NCI-H748 (cell line): ENCODE measurements around the gene NCOA6.

Source experiments
- DNase-seq: peaks from one replicate; lab custom pipeline; 2025; ENCODE audit not compliant: unreplicated experiment; lab: John Stamatoyannopoulos, UW

Gene NCOA6

GRCh38 chr20:34776177-34776576 lies 49.3 kb downstream of the NCOA6 start:
- DNase-seq, result no peak

- DNase-seq, result no peak
Measured at GRCh38 chr20:34774886-34775285, 50.6 kb downstream of the NCOA6 start.

- DNase-seq, result no peak
Measured at GRCh38 chr20:34774449-34774848, 51.0 kb downstream of the NCOA6 start.

- DNase-seq, result no peak
Measured at GRCh38 chr20:34773726-34774125, 51.7 kb downstream of the NCOA6 start.

- DNase-seq, result no peak
Measured at GRCh38 chr20:34772437-34772836, 53.0 kb downstream of the NCOA6 start.

- DNase-seq, result no peak
Measured at GRCh38 chr20:34771680-34772081, 53.8 kb downstream of the NCOA6 start.

DNA sequence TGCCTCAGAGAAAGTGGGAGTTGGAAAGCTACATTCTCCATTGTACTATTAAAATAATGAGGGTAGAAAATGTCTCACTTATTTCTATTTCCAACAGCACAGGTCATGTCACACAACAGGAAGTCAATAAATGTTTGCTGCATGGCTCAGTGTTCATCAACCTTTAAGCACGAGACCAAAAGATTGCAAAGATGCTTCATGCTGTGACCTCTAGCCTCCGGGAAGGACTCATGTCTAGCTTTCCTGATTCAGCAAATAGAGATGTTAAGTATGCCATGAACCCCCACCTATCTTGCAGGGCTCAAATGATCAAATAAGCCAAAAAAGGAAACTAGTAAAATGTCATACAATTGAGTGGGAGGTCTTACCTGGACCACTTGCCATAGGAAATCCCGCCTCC lies 57.4 kb downstream of the NCOA6 start:
- no peak for DNase-seq

GRCh38 chr20:34762031-34762555 lies 63.4 kb downstream of the NCOA6 start:
- no peak for DNase-seq

- DNase-seq, result no peak
Measured at GRCh38 chr20:34755367-34755766, 70.1 kb downstream of the NCOA6 start.

DNA sequence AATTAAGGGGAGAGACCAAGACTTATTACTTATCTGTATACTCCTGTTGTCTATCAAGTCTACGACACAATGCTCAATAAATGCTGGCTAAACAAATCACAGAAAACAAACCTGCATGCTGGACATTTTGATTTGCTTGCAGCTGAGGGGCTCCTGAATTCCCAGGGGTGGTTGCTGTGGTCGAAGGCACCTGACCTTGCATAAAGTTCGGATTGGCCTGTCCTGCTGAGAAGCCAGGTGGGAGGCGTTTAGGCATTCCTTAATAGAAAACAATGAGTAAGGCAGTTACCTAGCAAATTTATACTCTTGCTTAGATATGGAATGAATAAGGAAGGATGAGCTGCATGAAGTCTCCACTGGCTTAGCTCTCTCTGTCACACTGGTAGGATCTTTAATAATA lies 70.8 kb downstream of the NCOA6 start:
- DNase-seq, result no peak

- DNase-seq, result no peak
Measured at GRCh38 chr20:34753706-34754461, 71.6 kb downstream of the NCOA6 start.

GRCh38 chr20:34751453-34751852 lies 74.0 kb downstream of the NCOA6 start:
- DNase-seq, result no peak

DNA sequence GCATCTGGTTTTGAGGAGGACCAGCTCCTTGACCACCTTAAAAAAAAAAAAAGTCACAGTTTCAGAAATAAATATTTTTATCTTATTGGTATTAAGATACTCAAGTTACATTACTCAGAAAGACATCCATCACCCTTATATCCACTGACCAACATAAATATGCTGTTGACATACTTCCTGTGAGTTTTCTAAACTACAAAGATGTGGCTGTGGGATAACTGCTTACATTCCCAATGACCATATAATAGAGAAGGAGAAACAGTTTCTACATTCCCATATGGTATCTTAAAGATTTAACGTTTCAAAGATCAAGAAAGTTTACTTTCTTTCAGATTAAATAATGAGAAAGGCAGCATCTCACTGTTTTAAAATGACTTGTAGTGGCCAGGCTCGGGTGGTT lies 75.0 kb downstream of the NCOA6 start:
- no peak for DNase-seq

DNA sequence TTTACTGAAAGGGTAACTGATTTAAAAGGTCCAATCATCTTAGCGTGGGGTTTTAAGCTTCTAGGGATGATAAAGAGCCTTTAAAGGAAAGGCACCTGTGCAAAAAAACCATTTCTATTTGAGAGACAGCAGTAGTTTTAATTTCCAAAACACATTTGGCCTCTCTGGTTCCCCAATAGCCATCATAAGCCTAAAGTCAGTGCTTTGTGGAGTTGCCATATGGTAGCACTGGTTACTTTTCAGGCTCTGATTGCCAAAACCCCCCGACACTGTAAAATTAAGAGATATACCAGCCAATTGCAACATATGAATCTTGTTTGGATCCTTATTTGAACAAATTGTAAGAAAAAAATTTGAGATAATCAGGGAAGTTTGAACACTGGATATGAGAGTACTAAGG lies 76.7 kb downstream of the NCOA6 start:
- DNase-seq, result no peak

- DNase-seq, result no peak
Measured at GRCh38 chr20:34747479-34747878, 78.0 kb downstream of the NCOA6 start.

- no peak for DNase-seq
Measured at GRCh38 chr20:34746674-34747073, 78.8 kb downstream of the NCOA6 start.

- DNase-seq, result no peak
Measured at GRCh38 chr20:34744847-34745246, 80.6 kb downstream of the NCOA6 start.

DNA sequence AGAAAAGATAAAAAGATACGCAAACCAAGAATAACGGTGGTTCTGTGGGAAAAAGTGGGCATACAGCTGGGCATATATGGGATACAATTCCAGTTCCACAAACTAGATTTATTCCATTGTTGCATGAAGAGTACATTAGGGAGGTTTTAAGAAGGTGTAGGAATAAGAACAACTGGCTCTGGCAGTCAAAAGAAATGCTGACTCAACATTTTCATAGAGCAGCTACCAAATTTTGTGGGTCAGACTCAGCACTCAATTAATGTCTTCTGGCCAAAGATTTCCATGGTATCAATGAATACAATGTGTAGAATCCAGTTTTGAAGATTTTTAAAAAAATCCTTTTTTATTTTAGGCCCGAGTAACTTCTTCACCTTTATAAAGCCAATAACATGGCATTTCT lies 81.1 kb downstream of the NCOA6 start:
- DNase-seq, result no peak

DNA sequence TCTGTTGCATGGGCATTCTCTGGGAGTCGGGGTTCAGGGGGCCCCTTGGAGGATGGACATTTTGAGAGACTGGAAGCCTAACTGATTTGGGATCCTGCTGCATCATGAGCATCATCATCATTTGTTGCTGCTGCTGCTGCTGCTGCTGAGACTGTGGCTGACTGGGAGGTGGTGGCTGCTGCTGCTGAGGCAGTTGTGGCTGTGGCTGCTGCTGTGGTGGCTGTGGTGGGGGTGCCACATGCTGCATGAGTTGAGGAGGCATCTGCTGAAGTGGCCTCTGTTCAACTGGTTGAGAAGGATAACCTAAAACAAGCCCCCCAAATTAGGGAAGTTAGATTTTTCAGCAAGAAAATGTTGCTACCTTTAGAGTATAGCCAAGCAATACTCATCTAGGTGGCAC lies 82.4 kb downstream of the NCOA6 start:
- DNase-seq, result no peak

GRCh38 chr20:34736106-34736735 lies 89.2 kb downstream of the NCOA6 start:
- DNase-seq, result no peak

DNA sequence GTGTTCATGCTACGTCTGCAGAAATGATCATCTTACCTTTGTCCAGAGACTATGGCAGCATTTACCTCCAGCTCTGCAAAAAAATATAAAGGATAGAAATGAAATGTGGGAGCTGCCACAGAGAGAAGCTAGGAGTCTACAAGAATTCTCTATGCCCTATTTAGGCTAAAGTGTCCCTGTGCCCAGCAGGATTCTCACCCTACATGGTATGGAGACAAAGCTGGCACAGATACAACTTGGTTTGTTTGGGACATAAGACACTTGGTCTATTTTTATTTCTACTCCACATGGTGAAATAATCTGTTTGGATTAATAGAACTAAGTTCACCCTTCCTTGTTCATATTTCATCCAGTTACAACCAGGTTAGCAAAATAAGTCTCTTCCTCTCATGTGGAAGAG lies 92.9 kb downstream of the NCOA6 start:
- DNase-seq, result no peak

GRCh38 chr20:34729416-34729815 lies 96.0 kb downstream of the NCOA6 start:
- DNase-seq, result no peak

DNA sequence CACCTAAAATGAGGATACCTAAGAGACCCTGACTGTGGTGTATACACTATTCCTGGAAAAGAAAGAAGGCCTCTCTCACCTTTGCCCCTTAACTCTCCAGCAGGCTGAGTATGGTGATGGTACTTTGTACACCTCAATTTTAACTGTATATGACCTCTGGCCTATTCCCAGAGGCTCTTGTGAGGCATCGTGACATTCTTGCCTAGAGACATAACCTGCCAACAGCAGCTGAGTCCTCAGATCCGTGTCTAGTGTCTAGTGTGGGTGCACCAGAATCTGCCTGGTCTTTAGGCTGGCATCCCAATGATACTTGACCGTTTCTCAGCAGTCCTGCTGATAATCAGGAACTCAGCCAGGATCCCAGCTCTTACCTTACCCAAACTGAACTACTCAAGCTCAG lies 101.3 kb downstream of the NCOA6 start:
- DNase-seq, result no peak
